ENCODE results near the gene PRRT4. TPM values are rescaled to one million over a fixed set of nuclear protein-coding genes. Genes with fewer than 3 reads are reported as not detected.

PRRT4 gene
- total and polyA plus RNA-seq, 9 of the 15 experiments (the other 6 are each of a cell fraction or from before 2014, with no cell fraction given) = not detected

GRCh38 chr7:128391805-128392204, 30.3 kb upstream of the PRRT4 start (continued):
- TF ChIP-seq ZNF407 (IDR thresholded peaks at IDR 0.05; ENCODE audit: low read depth) = no peak
- no peak for TF ChIP-seq GTF2A2 (tag; IDR thresholded peaks at IDR 0.05)
- TF ChIP-seq NFIX (CRISPR knock-in tag; IDR thresholded peaks at IDR 0.05; ENCODE audit: low read depth) = no peak
- no peak for TF ChIP-seq FOSL1 (tag; conservative IDR thresholded peaks at IDR 0.05)
- no peak for TF ChIP-seq TBL1XR1 (IDR thresholded peaks at IDR 0.05; ENCODE audit: low read length in 2 of 2)
- TF ChIP-seq ZNF551 (CRISPR knock-in tag; IDR thresholded peaks at IDR 0.05) = no peak
- peak; percentile 42 for TF ChIP-seq RBFOX2 (IDR thresholded peaks at IDR 0.05; ENCODE audit: low read depth, low read length)
- TF ChIP-seq ZNF395 (CRISPR knock-in tag; IDR thresholded peaks at IDR 0.05) = no peak
- no peak for TF ChIP-seq ARHGAP35 (IDR thresholded peaks at IDR 0.05; ENCODE audit: partially characterized antibody)
- no peak for TF ChIP-seq FOXJ3 (CRISPR knock-in tag; IDR thresholded peaks at IDR 0.05)
- TF ChIP-seq ZFP1 (CRISPR knock-in tag; IDR thresholded peaks at IDR 0.05) = no peak
- TF ChIP-seq POLR2G (IDR thresholded peaks at IDR 0.05; ENCODE audit: low read depth, low read length) = peak; percentile 56

Measured in K562 (cell line).